ENCODE measurements around the gene NANOGP8.
"Not testable (repeated sequence)": the region's sequence is repeated elsewhere in the genome, so short reads cannot be mapped to it uniquely, and the experiment has no call there.

The NANOGP8 gene, protein sequence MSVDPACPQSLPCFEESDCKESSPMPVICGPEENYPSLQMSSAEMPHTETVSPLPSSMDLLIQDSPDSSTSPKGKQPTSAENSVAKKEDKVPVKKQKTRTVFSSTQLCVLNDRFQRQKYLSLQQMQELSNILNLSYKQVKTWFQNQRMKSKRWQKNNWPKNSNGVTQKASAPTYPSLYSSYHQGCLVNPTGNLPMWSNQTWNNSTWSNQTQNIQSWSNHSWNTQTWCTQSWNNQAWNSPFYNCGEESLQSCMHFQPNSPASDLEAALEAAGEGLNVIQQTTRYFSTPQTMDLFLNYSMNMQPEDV

DNA sequence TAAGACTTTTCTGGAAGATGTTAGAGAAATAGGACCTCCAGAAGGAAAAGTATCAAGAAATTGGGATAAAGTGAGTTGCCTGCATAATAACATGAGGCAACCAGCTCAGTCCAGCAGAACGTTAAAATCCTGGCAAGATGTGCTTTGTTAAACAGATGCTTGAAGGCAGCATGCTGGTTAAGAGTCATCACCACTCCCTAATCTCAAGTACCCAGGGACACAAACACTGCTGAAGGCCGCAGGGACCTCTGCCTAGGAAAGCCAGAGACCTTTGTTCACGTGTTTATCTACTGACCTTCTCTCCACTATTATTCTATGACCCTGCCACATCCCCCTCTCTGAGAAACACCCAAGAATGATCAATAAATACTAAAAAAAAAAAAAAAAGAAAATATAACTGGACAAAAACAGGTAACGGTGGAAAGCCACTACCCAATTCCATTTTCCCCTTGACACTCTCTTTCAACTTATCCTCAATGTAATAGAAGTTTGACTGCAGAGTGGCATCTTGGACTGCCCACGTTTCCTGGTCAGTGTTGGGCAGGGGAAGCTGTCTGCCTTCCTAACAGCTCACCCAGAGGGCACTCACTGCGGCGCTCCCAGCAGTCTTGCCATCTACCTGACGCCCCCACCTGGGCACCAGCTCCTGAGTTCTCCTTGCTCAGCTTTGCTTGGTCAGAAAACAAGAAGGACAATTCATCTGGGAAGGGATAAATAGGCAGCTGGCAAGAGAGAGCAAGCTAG lies at the start of gene NANOGP8:
TSS of gene NANOGP8 (minus strand) at position 120 of the 744 bp plus-strand sequence. CDS start 185 bp downstream, outside the sequence.
- H3K4me3 ChIP-seq (replicated peaks; ENCODE audit: low read depth, low read length); DNase-seq (ENCODE audit: extremely low read depth, insufficient read length); H3K36me3 ChIP-seq (ENCODE audit: control insufficient read depth, insufficient read depth, low read length); H3K27me3 ChIP-seq (replicated peaks; ENCODE audit: control insufficient read depth, insufficient read depth, low read length): not testable (repeated sequence)

DNA sequence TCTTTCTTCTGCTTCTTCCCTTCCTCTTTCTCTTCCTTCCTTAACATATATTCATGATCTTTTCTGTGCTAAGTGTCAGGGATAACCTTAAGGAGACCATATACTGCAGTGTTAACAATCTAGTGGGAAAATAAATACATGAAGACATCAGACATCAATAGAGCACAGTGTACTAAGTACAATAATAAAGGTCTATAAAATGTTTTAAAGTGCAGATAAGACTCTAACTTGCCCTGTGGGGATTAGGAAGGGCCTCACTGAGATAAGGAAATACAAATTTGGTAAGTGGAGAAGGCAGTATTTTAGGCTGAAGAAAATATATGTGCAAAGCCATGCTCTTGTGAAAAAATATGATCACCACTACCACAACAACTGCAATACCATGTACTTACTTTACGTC lies 49.2 kb upstream of the NANOGP8 start:
- DNase-seq (ENCODE audit: extremely low read depth, insufficient read length), result no peak
- no peaks in the 10 kb centered on the region for H3K36me3 ChIP-seq (ENCODE audit: control insufficient read depth, insufficient read depth, low read length)
- no peak for TF ChIP-seq CTCF (IDR thresholded peaks at IDR 0.05; ENCODE audit: insufficient read depth, low read length, poor library complexity, severe bottlenecking)
- H3K27me3 ChIP-seq (replicated peaks; ENCODE audit: control insufficient read depth, insufficient read depth, low read length), result no peaks in the 10 kb centered on the region
- no peak overlapping the region for H3K4me3 ChIP-seq (replicated peaks; ENCODE audit: low read depth, low read length)

- no peak overlapping the region for H3K4me3 ChIP-seq (replicated peaks; ENCODE audit: low read depth, low read length)
- no peaks in the 10 kb centered on the region for H3K27me3 ChIP-seq (replicated peaks; ENCODE audit: control insufficient read depth, insufficient read depth, low read length)
- H3K36me3 ChIP-seq (ENCODE audit: control insufficient read depth, insufficient read depth, low read length), result no peaks in the 10 kb centered on the region
- TF ChIP-seq CTCF (IDR thresholded peaks at IDR 0.05; ENCODE audit: insufficient read depth, low read length, poor library complexity, severe bottlenecking), result no peak
- no peak for DNase-seq (ENCODE audit: extremely low read depth, insufficient read length)
Measured at GRCh38 chr15:35130245-35130644, 45.1 kb upstream of the NANOGP8 start.

DNA sequence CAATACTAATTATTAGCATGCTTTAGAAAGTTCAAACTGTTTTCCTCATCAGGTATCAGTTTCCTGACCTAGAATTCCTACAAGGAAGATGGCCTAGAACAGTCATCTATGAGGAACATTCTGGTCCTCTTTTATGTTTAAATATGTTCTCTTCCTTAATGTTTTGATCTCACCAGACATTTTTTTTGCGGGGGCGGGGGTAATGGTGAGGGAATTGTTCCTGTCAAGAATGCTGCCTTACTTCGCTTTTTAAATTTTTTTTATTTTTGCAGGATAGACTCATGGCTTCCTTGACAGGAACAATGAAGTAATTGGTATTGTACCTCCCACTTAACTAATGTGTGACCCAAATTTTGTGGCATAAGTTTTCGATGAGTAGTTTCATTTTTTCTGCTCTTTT lies 44.3 kb upstream of the NANOGP8 start:
- Histone ChIP-seq H3K27me3 (replicated peaks; ENCODE audit: control insufficient read depth, insufficient read depth, low read length) (no peaks in the 10 kb centered on the region), H3K4me3 (replicated peaks; ENCODE audit: low read depth, low read length) (no peak overlapping the region), H3K36me3 (ENCODE audit: control insufficient read depth, insufficient read depth, low read length) (no peaks in the 10 kb centered on the region)
- no peak for DNase-seq (ENCODE audit: extremely low read depth, insufficient read length)
- TF ChIP-seq CTCF (IDR thresholded peaks at IDR 0.05; ENCODE audit: insufficient read depth, low read length, poor library complexity, severe bottlenecking), result no peak

GRCh38 chr15:35127717-35128116 lies 42.6 kb upstream of the NANOGP8 start:
- DNase-seq (ENCODE audit: extremely low read depth, insufficient read length), result no peak
- no peak for TF ChIP-seq CTCF (IDR thresholded peaks at IDR 0.05; ENCODE audit: insufficient read depth, low read length, poor library complexity, severe bottlenecking)
- Histone ChIP-seq H3K36me3 (ENCODE audit: control insufficient read depth, insufficient read depth, low read length) (no peaks in the 10 kb centered on the region), H3K27me3 (replicated peaks; ENCODE audit: control insufficient read depth, insufficient read depth, low read length) (no peaks in the 10 kb centered on the region), H3K4me3 (replicated peaks; ENCODE audit: low read depth, low read length) (no peak overlapping the region)

DNA sequence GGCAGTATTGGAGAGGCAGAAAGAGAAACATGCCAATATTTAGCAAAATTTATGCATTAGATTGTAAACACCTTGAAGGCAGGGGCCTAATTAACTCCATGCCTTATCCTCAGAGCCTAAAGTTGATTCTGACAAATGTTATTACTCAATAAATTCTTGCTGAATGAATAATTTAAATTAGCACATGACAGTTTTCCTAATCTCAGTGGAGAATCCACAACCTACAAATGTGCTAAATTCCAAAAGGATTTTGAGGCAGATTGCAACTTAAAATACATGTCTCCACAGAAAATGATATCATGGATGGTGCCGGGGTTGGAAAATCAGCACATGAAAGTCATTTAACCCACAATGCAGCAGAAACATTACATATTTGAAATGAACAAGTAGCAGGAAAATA lies 41.1 kb upstream of the NANOGP8 start:
- Histone ChIP-seq H3K27me3 (replicated peaks; ENCODE audit: control insufficient read depth, insufficient read depth, low read length) (no peaks in the 10 kb centered on the region), H3K4me3 (replicated peaks; ENCODE audit: low read depth, low read length) (no peak overlapping the region), H3K36me3 (ENCODE audit: control insufficient read depth, insufficient read depth, low read length) (no peaks in the 10 kb centered on the region)
- no peak for TF ChIP-seq CTCF (IDR thresholded peaks at IDR 0.05; ENCODE audit: insufficient read depth, low read length, poor library complexity, severe bottlenecking)
- DNase-seq (ENCODE audit: extremely low read depth, insufficient read length), result no peak
